PC-9 (cell line): Measurements from ENCODE around the gene LYST. TPM values are rescaled to one million over a fixed set of nuclear protein-coding genes. Genes with fewer than 3 reads are reported as not detected.

Experiments
- BruUV-seq: library from RNA; stranded (reverse); fragments of 400-500 nt; replicated peaks from 2 replicates; lab custom pipeline; 2021; lab: Mats Ljungman, UMichigan
- CTCF ChIA-PET: fragments of 300-600 bp; sonication (Branson Sonifier 250); formaldehyde crosslinking; loops from one replicate; lab custom pipeline; 2022; ENCODE audit warnings: antibody characterized with exemption; lab: Charles Lee
- POLR2A ChIA-PET: fragments of 300-600 bp; sonication (Branson Sonifier 250); formaldehyde crosslinking; loops from one replicate; lab custom pipeline; 2022; ENCODE audit warnings: antibody characterized with exemption; ENCODE audit not compliant: unreplicated experiment; lab: Charles Lee
- DNase-seq, 2 experiments: peaks; one replicate each; pipeline versions ENCODE4 v3.0.0 to v3.0.0-alpha.2; 2015 to 2022; ENCODE audit warnings: mixed read lengths in 1 of 2
- H2AFZ ChIP-seq: fragments of 200-600 bp; sonication (generic); 2 replicates; pipeline ENCODE4 v1.8.1; 2017; ENCODE audit warnings: antibody characterized with exemption
- H3F3A ChIP-seq: fragments of 200-600 bp; sonication (generic); 2 replicates; pipeline ENCODE4 v1.8.1; 2017; ENCODE audit warnings: antibody characterized with exemption, mild to moderate bottlenecking, low read depth; ENCODE audit not compliant: insufficient read depth
- H3K27ac ChIP-seq: fragments of 200-600 bp; sonication (generic); 2 replicates; pipeline ENCODE4 v1.6.1; 2016; ENCODE audit warnings: mixed run types
- H3K27me3 ChIP-seq: fragments of 200-600 bp; sonication (generic); 2 replicates; pipeline ENCODE4 v1.6.1; 2016; ENCODE audit warnings: low read depth, mixed run types; ENCODE audit not compliant: insufficient read depth
- H3K36me3 ChIP-seq: fragments of 200-600 bp; sonication (generic); 2 replicates; pipeline ENCODE4 v1.6.1; 2016; ENCODE audit warnings: low read depth, mixed run types
- H3K4me1 ChIP-seq: fragments of 200-600 bp; sonication (generic); replicated peaks from 2 replicates; pipeline ENCODE4 v1.6.1; 2016; ENCODE audit warnings: mixed run types; ENCODE audit not compliant: insufficient read depth
- H3K4me2 ChIP-seq: fragments of 200-600 bp; sonication (generic); 2 replicates; pipeline ENCODE4 v1.6.1; 2017; ENCODE audit warnings: mixed run types
- H3K4me3 ChIP-seq: fragments of 200-600 bp; sonication (generic); 2 replicates; pipeline ENCODE4 v1.6.1; 2016; ENCODE audit warnings: mixed run types
- H3K79me2 ChIP-seq: fragments of 200-600 bp; sonication (generic); 2 replicates; pipeline ENCODE4 v1.6.1; 2017; ENCODE audit warnings: low read depth, mixed run types
- H3K9me2 ChIP-seq: fragments of 200-600 bp; sonication (generic); 2 replicates; pipeline ENCODE4 v1.8.1; 2017; ENCODE audit warnings: mild to moderate bottlenecking; ENCODE audit not compliant: insufficient read depth
- H3K9me3 ChIP-seq: fragments of 200-600 bp; sonication (generic); 2 replicates; pipeline ENCODE4 v1.8.1; 2016; ENCODE audit warnings: low read depth; ENCODE audit not compliant: insufficient read depth
- H4K20me1 ChIP-seq: fragments of 200-600 bp; sonication (generic); 2 replicates; pipeline ENCODE4 v1.8.1; 2017; ENCODE audit not compliant: insufficient read depth
- EZH2 ChIP-seq: fragments of 200-600 bp; sonication (generic); IDR thresholded peaks from 2 replicates; pipeline ENCODE4 v1.8.0; 2017; ENCODE audit warnings: antibody characterized with exemption, low read depth
- intact Hi-C: fragments of 100-400 bp; cut with micrococcal nuclease; formaldehyde crosslinking; loops from one replicate; pipeline ENCODE4 v1.10.0; 2022; ENCODE audit not compliant: unreplicated experiment
- total RNA-seq: library from RNA; stranded (reverse); gene quantifications from 2 replicates; pipeline ENCODE4 v1.2.3, GENCODE V29; 2021
- TF ChIP-seq, protein P1 (sequence below): fragments of 200-600 bp; sonication (generic); conservative IDR thresholded peaks from 2 replicates; pipeline ENCODE4 v1.6.1; 2017; ENCODE audit warnings: mixed run types, antibody characterized with exemption, mild to moderate bottlenecking, moderate library complexity

The LYST gene
- total RNA-seq, 1 experiment from 2014 or later = 14.1 TPM

- no peak overlapping the region for H3K4me3 ChIP-seq
- H3K9me2 ChIP-seq = no peaks in the 10 kb centered on the region
- H3K36me3 ChIP-seq = no peaks in the 10 kb centered on the region
- H4K20me1 ChIP-seq = no peaks in the 10 kb centered on the region
- H2AFZ ChIP-seq = no peak overlapping the region
- POLR2A ChIA-PET = interaction anchor here (0.6 kb wide), 1 partner anchor 203 kb away, joined by 4 read pairs; no protein-coding TSS in a partner anchor
- no peak for DNase-seq
- H3K4me1 ChIP-seq = peaks cover 3% of the 10 kb centered on the region
- intact Hi-C loops = no loop called here
- no TSS peak for BruUV-seq
- H3K79me2 ChIP-seq = no peaks in the 10 kb centered on the region
- no peak for TF ChIP-seq EZH2
- TF ChIP-seq, protein P1, sequence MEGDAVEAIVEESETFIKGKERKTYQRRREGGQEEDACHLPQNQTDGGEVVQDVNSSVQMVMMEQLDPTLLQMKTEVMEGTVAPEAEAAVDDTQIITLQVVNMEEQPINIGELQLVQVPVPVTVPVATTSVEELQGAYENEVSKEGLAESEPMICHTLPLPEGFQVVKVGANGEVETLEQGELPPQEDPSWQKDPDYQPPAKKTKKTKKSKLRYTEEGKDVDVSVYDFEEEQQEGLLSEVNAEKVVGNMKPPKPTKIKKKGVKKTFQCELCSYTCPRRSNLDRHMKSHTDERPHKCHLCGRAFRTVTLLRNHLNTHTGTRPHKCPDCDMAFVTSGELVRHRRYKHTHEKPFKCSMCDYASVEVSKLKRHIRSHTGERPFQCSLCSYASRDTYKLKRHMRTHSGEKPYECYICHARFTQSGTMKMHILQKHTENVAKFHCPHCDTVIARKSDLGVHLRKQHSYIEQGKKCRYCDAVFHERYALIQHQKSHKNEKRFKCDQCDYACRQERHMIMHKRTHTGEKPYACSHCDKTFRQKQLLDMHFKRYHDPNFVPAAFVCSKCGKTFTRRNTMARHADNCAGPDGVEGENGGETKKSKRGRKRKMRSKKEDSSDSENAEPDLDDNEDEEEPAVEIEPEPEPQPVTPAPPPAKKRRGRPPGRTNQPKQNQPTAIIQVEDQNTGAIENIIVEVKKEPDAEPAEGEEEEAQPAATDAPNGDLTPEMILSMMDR = no peak
- CTCF ChIA-PET = interaction anchor here (0.6 to 1.6 kb wide), 4 partner anchors 20 to 350 kb away, joined by 3 to 13 read pairs (median 6); no protein-coding TSS in a partner anchor
- no peaks in the 10 kb centered on the region for H3K27me3 ChIP-seq
- H3F3A ChIP-seq = no peaks in the 10 kb centered on the region
- no peak overlapping the region for H3K4me2 ChIP-seq
- no peaks in the 10 kb centered on the region for H3K9me3 ChIP-seq
- no peak overlapping the region for H3K27ac ChIP-seq
Measured at GRCh38 chr1:235617808-235618207, 248.9 kb downstream of the LYST start.

DNA sequence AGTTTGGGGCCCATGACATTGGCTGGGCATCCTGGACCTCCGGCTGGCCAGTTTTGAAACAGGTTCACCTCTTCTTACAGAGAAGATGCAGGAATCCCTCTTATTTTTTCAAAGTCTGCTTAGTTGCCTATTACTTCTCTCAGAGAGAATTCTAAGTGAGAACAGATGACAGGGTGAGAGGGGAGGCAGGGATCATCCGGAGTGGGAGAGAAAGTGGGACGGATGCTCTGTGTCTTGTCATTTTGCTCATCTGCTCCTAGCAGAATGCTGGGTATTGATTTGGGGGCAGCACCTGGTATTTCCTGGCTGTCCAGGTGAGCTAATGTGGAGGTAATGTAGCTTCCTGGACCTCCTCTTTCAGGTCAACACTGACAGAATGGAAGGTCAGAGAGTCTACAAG is 249.6 kb downstream of the LYST start:
- Histone ChIP-seq H3K4me3 (no peak overlapping the region), H3K36me3 (no peaks in the 10 kb centered on the region), H4K20me1 (no peaks in the 10 kb centered on the region), H3F3A (no peaks in the 10 kb centered on the region), H3K79me2 (no peaks in the 10 kb centered on the region), H3K4me1 (no peaks in the 10 kb centered on the region), H3K27ac (no peak overlapping the region), H3K9me3 (no peaks in the 10 kb centered on the region), H3K9me2 (no peaks in the 10 kb centered on the region), H2AFZ (no peak overlapping the region), H3K27me3 (no peaks in the 10 kb centered on the region), H3K4me2 (no peak overlapping the region)
- BruUV-seq = no TSS peak
- intact Hi-C loops = no loop called here
- ChIA-PET POLR2A (no interaction called here), CTCF (interaction anchor here (0.6 to 1.6 kb wide), 3 partner anchors 19 to 143 kb away, joined by 5 to 13 read pairs (median 7); no protein-coding TSS in a partner anchor)
- TF ChIP-seq, protein P1 = no peak
- no peak for DNase-seq

- H4K20me1 ChIP-seq = no peaks in the 10 kb centered on the region
- H3K27ac ChIP-seq = no peak overlapping the region
- TF ChIP-seq, protein P1 = no peak
- no peak for TF ChIP-seq EZH2
- H3K9me2 ChIP-seq = no peaks in the 10 kb centered on the region
- ChIA-PET CTCF (no interaction called here), POLR2A (no interaction called here)
- H3K4me1 ChIP-seq = no peaks in the 10 kb centered on the region
- H3K9me3 ChIP-seq = no peaks in the 10 kb centered on the region
- intact Hi-C loops = no loop called here
- no peaks in the 10 kb centered on the region for H3K27me3 ChIP-seq
- H3K4me2 ChIP-seq = no peak overlapping the region
- no peaks in the 10 kb centered on the region for H3K36me3 ChIP-seq
- no peak overlapping the region for H3K4me3 ChIP-seq
- no peak for DNase-seq
- BruUV-seq = no TSS peak
- no peaks in the 10 kb centered on the region for H3K79me2 ChIP-seq
- H2AFZ ChIP-seq = no peak overlapping the region
- H3F3A ChIP-seq = no peaks in the 10 kb centered on the region
Measured at GRCh38 chr1:235614442-235614954, 252.2 kb downstream of the LYST start.
